ENCODE results near the gene DGCR8.

Gene DGCR8

GRCh38 chr22:20079745-20080444, at the start of gene DGCR8:
Gene DGCR8 (plus strand): TSS chr22:20080241. CDS start chr22:20085964, 5,723 bp downstream.
- DNase-seq, result peak; percentile 76

- no peak for DNase-seq
These were observed 48.2 kb upstream of the DGCR8 start for GRCh38 chr22:20031732-20032406.

GRCh38 chr22:20032407-20032991, 47.5 kb upstream of the DGCR8 start:
- no peak for DNase-seq

GRCh38 chr22:20033045-20033706, 46.9 kb upstream of the DGCR8 start:
- no peak for DNase-seq

GRCh38 chr22:20034143-20034542, 45.9 kb upstream of the DGCR8 start:
- no peak for DNase-seq

GRCh38 chr22:20035375-20036083, 44.5 kb upstream of the DGCR8 start:
- no peak for DNase-seq

GRCh38 chr22:20036084-20036482, 44.0 kb upstream of the DGCR8 start:
- no peak for DNase-seq

- DNase-seq, result no peak
These were observed 43.3 kb upstream of the DGCR8 start for GRCh38 chr22:20036535-20037392.

- no peak for DNase-seq
These were observed 42.6 kb upstream of the DGCR8 start for GRCh38 chr22:20037419-20037818.

GRCh38 chr22:20038574-20038973, 41.5 kb upstream of the DGCR8 start:
- DNase-seq, result no peak

GRCh38 chr22:20039683-20040325, 40.2 kb upstream of the DGCR8 start:
- DNase-seq, result no peak

GRCh38 chr22:20040327-20041200, 39.5 kb upstream of the DGCR8 start:
- no peak for DNase-seq

GRCh38 chr22:20043057-20043996, 36.7 kb upstream of the DGCR8 start:
- DNase-seq, result no peak

GRCh38 chr22:20043997-20044342, 36.1 kb upstream of the DGCR8 start:
- no peak for DNase-seq

- DNase-seq, result no peak
These were observed 35.4 kb upstream of the DGCR8 start for GRCh38 chr22:20044495-20045151.

- no peak for DNase-seq
These were observed 33.3 kb upstream of the DGCR8 start for GRCh38 chr22:20046730-20047129.

- no peak for DNase-seq
These were observed 28.1 kb upstream of the DGCR8 start for GRCh38 chr22:20051927-20052308.

GRCh38 chr22:20052309-20053259, 27.5 kb upstream of the DGCR8 start:
- no peak for DNase-seq
